Prostate gland (tissue), 2 donors: ENCODE data around the gene ASB7.

ENCODE experiments used
- CTCF ChIP-seq, 4 experiments: fragments of 200-600 bp in 2 of 4; fragments of 450-650 bp in 2 of 4; sonication (generic) in 2 of 4; IDR thresholded peaks; 1 replicate in 3 of 4; 2 replicates in 1 of 4; pipeline ENCODE4 v1.5.1; 2016 to 2019; ENCODE audit warnings: antibody characterized with exemption in 4 of 4, mild to moderate bottlenecking in 2 of 4, moderate library complexity in 2 of 4
- POLR2A ChIP-seq: fragments of 450-650 bp; IDR thresholded peaks from one replicate; pipeline ENCODE4 v1.6.1; 2016; ENCODE audit warnings: antibody characterized with exemption, mild to moderate bottlenecking
- POLR2AphosphoS5 ChIP-seq: sonication (generic); formaldehyde crosslinking; IDR thresholded peaks from one replicate; pipeline ENCODE4 v1.6.1; 2017; ENCODE audit warnings: antibody characterized with exemption

- no peak for TF ChIP-seq CTCF (IDR thresholded peaks at IDR 0.05)
- no peak for TF ChIP-seq POLR2A
- no peak for TF ChIP-seq POLR2AphosphoS5
Observed at GRCh38 chr15:100558771-100559254, 43.6 kb upstream of the ASB7 start.
